IPS-NIHi7 (cell line): ENCODE measurements around the gene SARS2.
A peak's percentile ranks its signal among the peaks of the same experiment; 100 is the strongest.
"Not testable (repeated sequence)": the region's sequence is repeated elsewhere in the genome, so short reads cannot be mapped to it uniquely, and the experiment has no call there.

Experiments
- DNase-seq: peaks from one replicate; pipeline ENCODE4 v3.0.0; 2012; ENCODE audit warnings: mixed read lengths; ENCODE audit errors: extremely low spot score

Gene SARS2

GRCh38 chr19:38946229-38947010 lies 15.9 kb upstream of the SARS2 start:
- DNase-seq, result no peak

- DNase-seq, result no peak
Observed at GRCh38 chr19:38945562-38946228, 15.1 kb upstream of the SARS2 start.

GRCh38 chr19:38944981-38945506 lies 14.5 kb upstream of the SARS2 start:
- no peak for DNase-seq

DNA sequence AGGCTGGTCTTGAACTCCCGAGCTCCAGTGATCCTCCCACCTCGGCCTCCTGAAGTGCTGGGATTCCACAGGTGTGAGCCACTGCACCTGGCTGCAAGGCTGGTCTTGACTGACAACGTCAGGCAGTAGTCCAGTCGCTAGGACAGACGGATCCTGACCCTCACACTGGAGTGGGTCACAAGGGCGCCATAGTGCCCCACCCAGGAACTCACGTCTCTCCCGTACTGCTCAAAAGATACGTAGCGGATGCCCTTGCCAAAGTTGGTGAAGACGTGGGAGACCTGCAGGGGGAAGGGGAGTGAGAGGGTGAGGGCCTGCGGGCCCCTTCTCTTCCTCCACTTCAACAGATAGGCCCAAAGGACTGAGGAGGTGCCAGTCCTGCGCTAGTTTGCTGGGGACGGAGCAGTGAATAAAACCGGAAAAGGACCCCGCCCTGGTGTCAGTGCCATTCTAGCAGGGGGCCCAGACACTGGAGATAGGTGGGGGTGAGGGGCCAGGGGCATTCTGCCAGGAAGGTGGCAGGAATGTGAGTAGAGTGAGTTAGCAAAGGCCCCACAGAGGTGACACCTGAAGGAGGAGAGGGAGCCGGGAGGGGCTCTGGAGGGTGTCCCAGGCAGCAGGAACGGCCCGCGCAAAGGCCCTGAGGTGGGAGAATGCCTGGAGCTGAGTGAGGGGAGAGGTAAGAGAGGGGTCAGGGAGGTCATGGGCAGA lies 12.1 kb upstream of the SARS2 start:
- DNase-seq, result no peak

- DNase-seq, result no peak
Observed at GRCh38 chr19:38941979-38942378, 11.4 kb upstream of the SARS2 start.

- not testable (repeated sequence) for DNase-seq
Observed at GRCh38 chr19:38941466-38941865, 10.9 kb upstream of the SARS2 start.

GRCh38 chr19:38939957-38940356 lies 9.4 kb upstream of the SARS2 start:
- DNase-seq, result no peak

- DNase-seq, result no peak
Observed at GRCh38 chr19:38933544-38933943, 3.0 kb upstream of the SARS2 start.

DNA sequence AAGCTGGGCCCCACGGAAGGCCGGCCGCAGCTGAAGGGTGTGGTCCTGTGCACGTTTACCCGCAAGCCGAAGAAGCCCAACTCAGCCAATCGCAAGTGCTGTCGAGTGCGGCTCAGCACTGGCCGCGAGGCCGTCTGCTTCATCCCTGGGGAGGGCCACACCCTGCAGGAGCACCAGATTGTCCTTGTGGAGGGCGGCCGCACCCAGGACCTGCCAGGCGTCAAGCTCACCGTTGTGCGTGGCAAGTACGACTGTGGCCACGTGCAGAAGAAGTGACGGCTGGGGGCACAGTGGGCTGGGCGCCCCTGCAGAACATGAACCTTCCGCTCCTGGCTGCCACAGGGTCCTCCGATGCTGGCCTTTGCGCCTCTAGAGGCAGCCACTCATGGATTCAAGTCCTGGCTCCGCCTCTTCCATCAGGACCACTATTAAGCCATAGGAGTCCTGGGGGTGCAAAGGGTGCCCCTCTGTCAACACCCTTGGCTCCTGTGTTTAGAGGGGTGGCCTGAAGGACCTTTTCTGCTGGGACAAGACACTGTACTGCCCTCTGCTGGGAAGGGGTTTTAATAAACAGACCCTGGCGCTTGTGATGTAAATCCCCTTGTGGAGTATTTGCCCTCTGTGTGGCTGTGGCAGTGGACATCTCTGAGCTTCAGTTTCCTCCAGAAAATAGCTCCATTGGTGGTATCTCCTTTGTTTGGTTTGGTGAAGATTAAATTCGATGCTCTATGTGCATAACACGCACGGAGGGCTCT lies 2.0 kb upstream of the SARS2 start:
- DNase-seq, result no peak

DNA sequence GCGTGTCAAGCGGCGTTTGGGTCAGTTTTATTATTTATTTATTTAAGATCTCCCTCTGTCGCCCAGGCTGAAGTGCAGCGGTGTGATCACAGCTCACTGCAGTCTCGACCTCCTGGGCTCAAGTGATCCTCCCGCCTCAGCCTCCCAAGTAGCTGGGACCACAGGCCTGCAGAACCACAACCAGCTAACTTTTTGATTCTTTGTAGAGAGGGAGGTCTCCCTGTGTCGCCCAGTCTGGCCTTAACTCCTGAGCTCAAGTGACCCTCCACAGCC lies 894 bp upstream of the SARS2 start:
- DNase-seq, result no peak

- DNase-seq, result peak; percentile 99
Observed at GRCh38 chr19:38930776-38931520, 385 bp upstream of the SARS2 start, which contains the start of gene MRPS12. Gene MRPS12 (plus strand): TSS chr19:38930944. CDS start chr19:38931295, 351 bp downstream.

DNA sequence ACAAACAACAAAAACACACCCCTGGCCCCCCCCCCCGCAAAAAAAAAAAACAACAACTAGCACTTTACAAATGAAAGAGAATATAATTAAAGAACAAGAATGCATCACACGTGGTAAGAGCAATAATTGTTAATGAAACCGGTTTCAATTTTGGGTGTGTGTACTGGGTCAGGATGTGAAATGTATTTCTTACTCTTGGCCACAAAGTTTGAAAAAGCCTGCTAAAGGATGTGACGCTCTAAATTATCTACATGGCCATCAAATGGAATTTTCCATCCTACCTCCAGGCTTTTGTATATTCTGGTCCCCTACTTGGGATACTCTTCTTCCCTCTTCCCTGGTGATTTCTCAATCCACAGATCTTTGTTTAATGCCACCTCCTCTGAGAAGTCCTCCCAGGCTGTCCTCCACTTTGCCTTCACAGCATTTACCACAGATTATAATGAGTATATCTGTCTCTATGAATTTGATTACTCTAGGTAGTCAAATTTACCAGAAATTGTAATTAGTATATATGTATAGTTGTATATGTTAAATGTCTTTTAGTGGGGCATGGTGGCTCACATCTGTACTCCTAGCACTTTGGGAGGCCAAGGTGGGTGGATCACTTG lies 2.1 kb downstream of the SARS2 start:
- DNase-seq, result no peak

- DNase-seq, result no peak
Observed at GRCh38 chr19:38924388-38924787, 6.2 kb downstream of the SARS2 start.

DNA sequence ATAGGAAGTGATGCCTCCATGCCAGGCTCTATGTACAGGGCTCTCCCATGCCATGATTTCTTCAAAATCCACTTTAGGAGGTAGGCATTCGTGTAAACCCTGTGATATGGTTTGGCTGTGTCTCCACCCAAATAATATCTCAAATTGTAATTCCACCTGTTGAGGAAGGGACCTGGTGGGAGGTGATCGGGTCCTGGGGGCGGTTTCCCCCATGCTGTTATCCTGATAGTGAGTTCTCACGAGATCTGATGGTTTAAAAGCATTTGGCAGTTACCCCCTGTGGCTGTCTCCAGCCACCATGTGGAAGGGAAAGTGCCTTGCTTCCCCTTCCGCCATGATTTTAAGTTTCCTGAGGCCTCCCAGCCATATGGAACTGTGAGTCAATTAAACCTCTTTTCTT lies 8.1 kb downstream of the SARS2 start:
- no peak for DNase-seq

DNA sequence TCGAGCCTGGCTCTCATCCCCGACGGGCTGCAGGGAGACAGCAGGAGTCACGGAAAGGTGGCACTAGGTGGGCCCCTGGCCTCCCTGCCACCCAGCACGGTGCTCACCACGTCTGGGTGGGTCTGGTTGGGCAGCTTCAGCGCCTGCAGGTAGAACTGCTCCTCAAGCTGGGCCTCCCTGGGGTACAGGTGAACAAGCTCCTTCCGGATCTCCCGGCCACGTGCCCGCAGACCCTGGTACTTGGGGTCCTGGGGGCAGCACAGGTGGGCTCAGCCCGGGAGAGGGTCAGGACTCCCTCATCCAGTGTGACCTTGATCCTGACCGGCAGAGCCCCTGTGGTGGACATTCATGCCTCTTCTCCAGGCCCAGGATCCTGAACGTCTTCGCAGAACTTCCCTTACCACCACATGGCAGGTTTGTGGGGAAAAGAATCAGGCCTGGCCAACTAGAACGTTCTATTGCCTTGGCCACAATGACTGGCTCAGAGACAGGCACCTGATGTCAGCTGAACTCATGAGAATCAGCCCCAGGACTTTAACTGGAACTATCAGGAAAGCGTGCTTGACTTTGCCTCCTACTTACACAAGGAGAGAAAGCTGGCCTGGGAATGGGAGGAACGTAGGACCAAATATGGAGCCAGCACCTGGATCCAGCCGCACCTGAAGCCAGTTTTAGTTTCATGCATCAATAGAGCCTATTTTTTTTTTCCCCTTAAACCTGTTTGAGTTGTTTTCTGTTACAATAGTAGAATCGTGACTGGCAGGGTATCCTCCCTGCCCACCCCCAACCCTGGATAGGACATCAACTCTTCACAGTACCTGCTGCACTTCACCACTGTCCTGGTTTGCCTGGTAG lies 8.9 kb downstream of the SARS2 start:
- DNase-seq, result no peak

- DNase-seq, result no peak
Observed at GRCh38 chr19:38920602-38921419, 9.8 kb downstream of the SARS2 start.

DNA sequence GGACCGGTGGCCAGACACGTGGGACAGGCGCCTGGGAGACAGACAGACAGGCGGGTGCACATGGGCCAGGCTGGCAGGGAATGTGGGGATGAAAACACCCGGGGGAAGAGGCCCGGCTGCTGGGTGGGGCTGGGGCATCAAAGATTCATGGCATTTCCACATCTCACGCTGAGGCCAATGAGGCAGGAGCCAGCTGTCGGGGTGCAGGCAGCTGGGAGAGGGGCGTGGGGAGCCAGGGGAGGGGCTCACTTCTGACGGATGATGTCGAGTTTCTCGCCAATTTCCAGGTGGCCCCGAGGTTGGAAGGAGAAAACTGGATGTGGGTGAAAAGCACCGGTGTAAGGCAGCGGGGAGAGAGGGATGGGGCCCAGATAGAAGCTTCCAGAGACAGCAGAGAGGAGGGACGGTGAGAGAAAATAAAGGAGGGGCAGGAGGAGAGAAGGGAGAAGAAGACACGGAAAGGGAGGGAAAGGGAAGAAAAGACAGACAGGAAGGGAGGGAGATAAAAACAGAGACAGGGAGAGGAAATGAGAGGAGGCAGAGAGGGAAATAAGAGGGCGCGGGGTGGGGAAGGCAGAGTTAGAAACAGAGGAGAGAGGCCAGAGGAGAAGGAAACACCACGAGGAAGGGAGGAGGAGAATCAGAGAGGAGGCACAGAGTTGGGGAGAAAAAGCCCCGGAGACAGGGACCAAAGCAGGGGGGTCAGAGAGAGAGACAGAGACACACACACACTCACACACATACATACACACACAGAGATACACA lies 10.5 kb downstream of the SARS2 start:
- no peak for DNase-seq

DNA sequence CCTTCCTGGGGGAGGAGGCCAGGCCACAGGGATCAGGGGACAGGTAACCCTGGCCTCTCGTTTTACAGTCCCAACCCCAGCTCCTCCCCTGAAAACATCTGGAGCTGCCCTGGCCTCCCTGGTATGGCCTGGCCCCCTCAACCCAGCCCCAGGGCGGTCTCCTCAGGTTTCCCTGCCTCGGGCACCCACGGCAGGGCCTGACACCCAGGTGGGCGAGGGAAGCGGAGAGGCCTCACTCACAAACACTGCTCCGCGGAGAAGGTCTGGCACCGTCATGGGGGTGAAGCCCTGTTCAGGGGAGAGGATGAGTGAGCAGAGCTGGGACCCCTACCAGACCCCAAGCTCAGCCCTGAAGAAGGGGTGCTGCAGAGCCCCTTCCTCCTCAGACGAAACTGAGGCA lies 12.0 kb downstream of the SARS2 start:
- DNase-seq, result no peak
